Kasumi-1 (cell line): Measurements from ENCODE around the gene FLRT1.

Source experiments
- DNase-seq, 2 experiments: peaks; one replicate each; lab custom pipeline; 2025; lab: John Stamatoyannopoulos, UW

FLRT1 gene

GRCh38 chr11:64035576-64035975 is at the start of gene FLRT1:
FLRT1 (plus strand) TSS chr11:64035931; CDS start chr11:64116268, 80,337 bp downstream.
- no peak for DNase-seq

- peak; percentile 76 to 88 for DNase-seq
These were observed 49.4 kb upstream of the FLRT1 start, which contains the start of gene OTUB1 for GRCh38 chr11:63986156-63986931. OTUB1 (plus strand) TSS chr11:63986438; CDS start chr11:63986457, 19 bp downstream.

DNA sequence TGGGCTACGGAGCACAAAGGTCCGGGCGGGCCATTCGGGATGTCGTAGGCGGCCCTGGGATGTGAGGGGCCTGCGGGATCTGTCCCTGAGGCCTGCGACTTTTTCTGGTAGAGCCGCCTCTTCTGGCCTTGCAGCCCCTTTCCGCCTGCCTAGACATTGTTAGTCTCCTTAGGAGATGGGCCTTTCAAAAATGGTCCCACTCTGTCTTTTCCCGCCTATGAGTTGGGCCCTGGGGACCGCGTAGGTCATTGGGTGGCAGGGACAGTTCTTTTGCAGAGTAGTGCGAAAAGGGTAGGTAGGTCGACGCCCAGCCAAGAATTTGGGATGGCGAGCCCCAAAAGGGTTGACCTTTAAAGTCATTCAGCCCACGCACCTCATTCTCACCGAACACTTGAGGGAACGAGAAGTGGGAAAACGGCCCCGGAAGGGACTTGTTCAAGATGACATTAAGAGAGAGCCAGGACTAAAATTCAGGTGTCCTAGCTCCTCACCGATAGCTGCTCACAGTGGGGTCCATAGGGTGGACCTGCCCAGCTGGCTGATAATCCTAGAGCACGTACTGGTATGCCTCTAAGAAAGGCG is 48.7 kb upstream of the FLRT1 start:
- no peak for DNase-seq

- no peak for DNase-seq
These were observed 44.2 kb upstream of the FLRT1 start for GRCh38 chr11:63991558-63991957.

DNA sequence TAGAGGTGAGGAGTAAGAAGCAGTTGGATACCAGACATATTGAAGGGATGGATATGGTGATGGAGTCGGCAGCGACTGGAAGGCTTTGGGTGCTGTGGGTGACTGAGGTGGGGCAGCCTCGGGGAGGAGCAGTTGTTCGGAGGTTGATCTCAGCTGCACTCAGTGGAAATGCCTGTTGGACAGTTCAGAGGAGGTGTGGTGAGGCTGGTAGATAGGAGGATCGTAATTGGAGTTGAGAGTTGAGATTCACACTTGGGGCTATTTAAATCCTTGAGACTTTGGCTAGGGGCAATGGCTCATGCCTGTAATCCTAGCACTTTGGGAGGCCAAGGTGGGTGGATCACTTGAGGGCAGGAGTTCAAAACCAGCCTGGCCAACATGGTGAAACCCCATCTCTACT is 42.6 kb upstream of the FLRT1 start:
- DNase-seq: no peak

- no peak for DNase-seq
These were observed 41.7 kb upstream of the FLRT1 start for GRCh38 chr11:63993993-63994392.

GRCh38 chr11:63996512-63996911 is 39.2 kb upstream of the FLRT1 start:
- DNase-seq: no peak

DNA sequence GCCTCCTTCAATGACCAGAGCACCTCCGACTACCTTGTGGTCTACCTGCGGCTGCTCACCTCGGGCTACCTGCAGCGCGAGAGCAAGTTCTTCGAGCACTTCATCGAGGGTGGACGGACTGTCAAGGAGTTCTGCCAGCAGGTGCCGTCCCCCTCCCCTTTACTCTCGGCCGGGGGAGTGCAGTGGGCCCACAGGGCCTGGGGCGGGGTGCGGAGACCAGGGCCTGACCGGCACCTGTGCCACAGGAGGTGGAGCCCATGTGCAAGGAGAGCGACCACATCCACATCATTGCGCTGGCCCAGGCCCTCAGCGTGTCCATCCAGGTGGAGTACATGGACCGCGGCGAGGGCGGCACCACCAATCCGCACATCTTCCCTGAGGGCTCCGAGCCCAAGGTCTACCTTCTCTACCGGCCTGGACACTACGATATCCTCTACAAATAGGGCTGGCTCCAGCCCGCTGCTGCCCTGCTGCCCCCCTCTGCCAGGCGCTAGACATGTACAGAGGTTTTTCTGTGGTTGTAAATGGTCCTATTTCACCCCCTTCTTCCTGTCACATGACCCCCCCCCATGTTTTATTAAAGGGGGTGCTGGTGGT is 38.5 kb upstream of the FLRT1 start:
- DNase-seq: no peak

GRCh38 chr11:63997801-63998337 is 37.9 kb upstream of the FLRT1 start:
- no peak for DNase-seq

- no peak for DNase-seq
These were observed 37.0 kb upstream of the FLRT1 start for GRCh38 chr11:63998558-63999348.

DNA sequence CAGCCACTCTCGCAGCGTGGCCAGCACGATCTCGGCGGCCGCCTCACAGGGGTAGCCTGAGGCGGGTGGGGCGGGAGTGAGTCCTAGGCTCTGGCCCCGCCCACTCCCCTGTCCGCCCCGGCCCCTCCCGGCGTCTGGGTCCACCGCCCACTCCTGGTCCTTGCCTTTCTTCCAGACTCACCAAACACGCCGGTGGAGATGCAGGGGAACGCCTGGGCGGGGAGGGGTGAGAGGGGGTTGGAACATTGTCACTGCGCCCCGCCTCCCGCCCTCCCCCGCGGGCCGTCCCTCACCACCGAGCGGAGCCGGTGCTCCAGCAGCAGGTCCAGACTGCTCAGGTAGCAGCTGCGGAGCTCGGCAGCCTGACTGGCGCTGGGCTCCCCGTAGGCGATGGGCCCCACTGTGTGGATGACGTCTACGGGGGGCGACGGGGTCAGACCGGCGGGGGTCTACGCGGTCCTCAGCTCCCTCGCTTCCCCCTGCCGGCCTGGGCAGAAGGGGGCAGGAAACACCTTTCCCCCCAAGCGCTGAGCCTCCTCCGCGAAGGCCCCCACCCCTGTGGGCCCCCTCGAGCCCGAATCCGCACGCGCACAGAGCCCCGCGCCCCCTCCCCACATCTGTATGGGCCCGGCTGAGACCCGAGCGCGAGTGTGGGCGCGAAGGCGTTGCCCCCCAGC is 36.2 kb upstream of the FLRT1 start:
- DNase-seq: no peak

DNA sequence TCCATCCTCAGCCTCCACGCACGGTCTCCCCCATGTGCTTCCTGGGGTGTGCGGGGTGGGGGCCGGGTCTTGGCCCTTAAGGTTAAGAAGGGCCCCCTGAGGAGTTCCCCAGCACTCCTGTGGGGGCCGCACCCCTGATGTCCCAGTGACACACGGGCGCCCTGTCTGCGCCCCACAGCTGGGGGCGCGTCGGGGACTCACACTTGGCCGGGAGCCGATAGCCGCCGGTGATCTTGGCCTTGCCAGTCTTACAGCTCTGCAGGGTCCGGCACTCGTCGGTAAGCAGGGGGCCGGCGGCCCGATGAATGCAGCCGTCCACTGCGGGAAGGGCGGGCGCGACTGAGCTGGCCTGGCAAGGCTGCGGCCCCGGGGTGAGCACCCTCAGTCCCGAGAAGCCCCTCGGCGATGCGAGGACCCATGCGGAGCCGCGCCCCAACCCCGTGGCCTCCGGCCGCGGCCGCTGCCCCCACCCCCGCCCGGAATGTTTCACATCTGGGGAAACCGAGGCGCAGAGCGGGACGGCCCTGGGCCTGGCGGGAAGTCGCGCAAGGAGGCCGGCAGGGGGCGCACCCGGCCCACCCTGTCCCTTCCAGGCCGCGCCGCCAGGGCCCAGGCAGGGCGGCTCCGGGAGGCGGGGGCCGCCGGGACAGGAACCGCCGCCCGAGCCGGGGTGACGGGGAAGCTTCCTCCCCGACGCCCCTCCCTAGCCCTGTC is 35.5 kb upstream of the FLRT1 start:
- DNase-seq: peak; percentile 39 to 42

DNA sequence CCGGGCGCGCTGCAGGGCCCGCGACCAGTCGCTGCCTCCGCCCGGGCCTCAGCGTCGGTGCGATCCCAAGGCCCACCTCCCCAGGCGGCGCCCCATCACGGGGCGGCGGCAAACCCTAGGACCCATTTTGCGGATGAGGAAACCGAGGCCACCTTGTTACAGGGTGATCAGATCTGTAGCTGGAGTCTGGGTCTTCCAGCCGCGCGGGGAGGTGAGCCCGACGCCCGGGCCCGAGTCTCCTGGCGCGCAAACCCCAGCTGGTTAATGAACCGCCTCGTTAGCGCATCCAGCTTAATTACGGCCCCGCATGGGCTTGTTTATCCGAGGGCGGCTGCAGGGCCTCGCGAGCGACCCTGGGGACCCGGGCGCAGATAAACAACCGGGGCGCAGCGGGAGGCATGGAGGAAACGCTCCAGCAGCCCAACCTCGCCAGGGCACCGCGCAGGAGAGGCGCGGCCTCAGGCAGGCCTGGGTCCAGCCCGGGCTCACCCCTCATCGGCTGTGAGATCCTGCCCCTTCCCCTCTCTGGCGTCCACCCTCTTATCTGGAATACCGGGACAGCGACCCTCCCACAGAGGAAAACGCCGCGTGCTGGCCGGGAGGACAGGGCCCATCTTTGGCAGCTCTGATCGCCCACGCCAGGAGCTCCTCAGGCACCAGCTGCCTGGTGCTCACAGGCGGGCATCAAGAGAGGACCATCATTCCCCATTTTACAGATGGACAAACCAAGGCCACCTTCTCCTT is 34.8 kb upstream of the FLRT1 start:
- no peak for DNase-seq

- DNase-seq: peak in 1 of 2 experiments; percentile 14
These were observed 34.0 kb upstream of the FLRT1 start for GRCh38 chr11:64001484-64002420.

DNA sequence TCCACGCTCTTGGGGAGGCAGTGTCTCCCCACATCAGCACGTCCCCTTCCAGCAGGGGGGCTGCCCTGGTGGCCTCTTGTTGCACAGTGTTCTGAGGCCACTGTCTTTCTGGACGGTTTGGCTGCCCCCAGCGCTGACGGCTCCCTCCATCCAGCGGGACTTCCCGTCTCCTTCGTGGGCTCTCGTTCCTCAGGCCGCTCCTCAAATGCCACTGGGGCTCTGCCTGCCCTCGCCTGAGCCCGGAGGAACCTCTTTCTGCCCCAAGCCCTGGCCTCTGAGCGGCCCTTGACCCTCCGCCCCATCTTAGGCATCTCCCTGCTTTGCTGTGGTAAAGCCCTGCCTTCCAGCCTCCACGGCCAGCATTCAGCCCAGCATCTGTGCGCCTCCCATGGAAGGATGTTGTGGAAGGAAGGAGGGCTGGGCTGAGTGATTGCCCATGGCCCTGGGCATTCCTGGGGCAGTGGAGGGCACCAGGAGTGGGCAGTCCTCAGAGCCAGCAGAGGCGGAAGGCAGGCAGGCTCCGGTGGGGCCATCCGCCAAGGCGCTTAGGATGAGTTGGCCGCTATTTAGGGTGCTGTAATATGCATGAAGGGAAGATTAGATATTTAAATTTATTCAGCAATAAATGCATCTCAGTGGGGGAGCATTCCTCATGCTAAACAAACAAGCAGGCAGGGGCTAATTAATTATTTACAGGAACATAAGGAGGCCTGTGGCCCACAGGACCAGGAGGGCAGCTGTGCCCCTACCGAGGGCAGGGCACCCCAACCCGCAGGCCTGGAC is 31.7 kb upstream of the FLRT1 start:
- no peak for DNase-seq

- no peak for DNase-seq
These were observed 31.1 kb upstream of the FLRT1 start for GRCh38 chr11:64004590-64004984.

GRCh38 chr11:64005691-64006090 is 30.0 kb upstream of the FLRT1 start:
- DNase-seq: no peak

DNA sequence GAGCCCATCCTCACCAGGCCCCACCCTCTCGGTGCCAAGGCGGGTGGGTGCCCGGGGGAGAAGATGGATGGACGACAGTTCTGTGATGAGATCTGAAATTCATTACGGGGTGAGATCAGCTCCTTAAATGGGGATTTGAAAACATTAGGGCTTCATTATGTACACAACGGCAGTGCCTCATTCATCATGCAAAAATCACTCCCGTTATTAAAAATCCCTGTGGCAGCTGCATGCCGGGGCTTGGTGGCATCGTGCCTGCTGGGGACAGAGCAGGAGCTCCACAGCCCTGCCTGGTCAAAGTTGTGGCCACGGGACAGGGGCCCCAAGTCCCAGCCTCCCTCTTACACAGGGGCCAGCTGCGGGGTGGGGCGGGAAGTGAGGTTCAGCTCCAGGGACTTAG is 29.3 kb upstream of the FLRT1 start:
- DNase-seq: no peak
